ENCODE measurements around the gene NCOR1.
"Not testable (repeated sequence)": the region's sequence is repeated elsewhere in the genome, so short reads cannot be mapped to it uniquely, and the experiment has no call there.

Gene NCOR1

GRCh38 chr17:16215273-16215964 lies at the start of gene NCOR1:
TSS of gene NCOR1 (minus strand) at chr17:16215534. CDS start at chr17:16194569, 20,965 bp downstream.
- DNase-seq (ENCODE audit: low read depth, low spot score) = peak; percentile 83

DNA sequence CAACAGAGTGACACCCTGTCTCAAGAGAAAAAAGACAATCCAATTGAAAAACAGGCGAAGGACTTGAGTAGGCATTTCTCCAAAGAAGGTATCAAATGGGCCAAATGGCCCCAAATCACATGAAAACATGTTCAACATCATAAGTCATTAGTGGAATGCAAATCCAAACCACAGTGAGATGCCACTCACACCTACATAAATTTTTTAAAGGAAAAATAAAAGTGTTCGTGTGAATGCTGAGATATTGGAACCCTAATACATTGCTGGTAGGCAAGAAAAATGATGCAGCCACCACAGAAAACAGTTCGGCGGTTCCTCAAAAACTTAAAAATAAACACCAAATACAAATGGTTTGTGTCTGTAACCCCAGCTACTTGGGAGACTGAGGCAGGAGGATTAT lies 46.9 kb upstream of the NCOR1 start:
- DNase-seq (ENCODE audit: low read depth, low spot score) = no peak

DNA sequence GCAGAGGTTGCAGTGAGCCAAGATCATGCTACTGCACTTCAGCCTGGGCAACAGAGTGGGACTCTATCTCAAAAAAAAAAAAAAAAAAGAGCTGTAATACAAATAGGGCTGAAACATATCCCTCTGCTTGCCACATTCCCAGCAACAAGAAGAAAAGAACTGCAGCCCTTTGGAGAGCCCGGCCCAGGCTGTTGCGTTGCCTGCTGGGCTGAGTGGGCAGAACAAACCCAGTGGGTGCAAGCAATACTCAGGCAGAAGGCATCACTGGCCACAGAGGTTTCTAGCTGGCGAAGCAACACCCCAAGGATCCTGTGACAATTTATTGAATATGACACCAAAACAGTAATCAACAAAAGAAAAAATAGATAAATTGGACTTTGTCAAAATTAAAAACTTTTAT lies 45.7 kb upstream of the NCOR1 start:
- no peak for DNase-seq (ENCODE audit: low read depth, low spot score)

- no peak for DNase-seq (ENCODE audit: low read depth, low spot score)
Observed at GRCh38 chr17:16259926-16260325, 44.6 kb upstream of the NCOR1 start.

DNA sequence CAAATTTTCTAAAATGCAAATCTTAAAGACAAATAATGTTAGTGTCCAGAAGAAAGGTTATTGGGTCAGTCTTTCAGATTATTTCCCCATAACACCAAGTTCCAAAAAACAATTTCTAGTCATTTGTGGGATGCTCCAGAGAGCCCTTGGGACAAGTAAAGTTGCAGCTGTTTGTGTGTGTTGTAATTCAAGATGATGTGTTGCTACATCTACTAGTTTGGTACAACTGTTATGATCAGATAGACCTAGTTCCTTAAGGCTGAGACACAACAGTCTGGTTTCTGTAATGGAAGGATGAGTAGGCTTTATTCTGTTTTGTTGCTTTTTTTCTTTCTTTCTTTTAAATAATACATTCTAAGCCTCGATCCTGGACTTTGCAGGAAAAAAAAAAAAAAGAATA lies 43.6 kb upstream of the NCOR1 start:
- DNase-seq (ENCODE audit: low read depth, low spot score) = no peak

- DNase-seq (ENCODE audit: low read depth, low spot score) = no peak
Observed at GRCh38 chr17:16255481-16255921, 40.2 kb upstream of the NCOR1 start.

DNA sequence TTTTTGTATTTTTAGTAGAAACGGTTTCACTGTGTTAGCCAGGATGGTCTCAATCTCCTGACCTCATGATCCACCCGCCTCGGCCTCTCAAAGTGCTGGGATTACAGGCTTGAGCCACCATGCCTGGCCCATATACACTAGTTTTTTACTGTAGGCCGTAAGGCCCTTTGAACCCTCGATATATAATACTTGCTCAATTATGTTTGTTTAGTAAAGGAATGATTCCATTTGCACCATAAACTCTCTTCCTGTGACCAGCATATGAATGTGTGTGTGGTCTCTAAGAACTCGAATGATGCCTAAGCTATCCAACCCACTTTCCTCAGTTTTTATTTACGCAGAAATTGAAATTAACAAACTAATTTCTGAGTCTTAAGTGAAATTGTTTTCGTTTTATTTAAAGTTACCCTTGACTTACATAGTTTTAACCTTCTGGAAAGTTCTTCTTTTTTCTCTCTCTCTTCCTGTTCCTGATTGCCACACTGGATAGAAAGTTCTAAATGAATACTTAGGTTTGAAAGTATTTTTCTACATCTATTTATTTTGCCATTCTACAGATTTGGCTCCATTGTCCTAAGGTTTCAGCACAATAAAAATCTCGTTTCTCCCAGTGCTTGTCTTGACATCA lies 39.6 kb upstream of the NCOR1 start:
- no peak for DNase-seq (ENCODE audit: low read depth, low spot score)

- no peak for DNase-seq (ENCODE audit: low read depth, low spot score)
Observed at GRCh38 chr17:16251556-16251955, 36.2 kb upstream of the NCOR1 start.

GRCh38 chr17:16251043-16251442 lies 35.7 kb upstream of the NCOR1 start:
- DNase-seq (ENCODE audit: low read depth, low spot score) = no peak

DNA sequence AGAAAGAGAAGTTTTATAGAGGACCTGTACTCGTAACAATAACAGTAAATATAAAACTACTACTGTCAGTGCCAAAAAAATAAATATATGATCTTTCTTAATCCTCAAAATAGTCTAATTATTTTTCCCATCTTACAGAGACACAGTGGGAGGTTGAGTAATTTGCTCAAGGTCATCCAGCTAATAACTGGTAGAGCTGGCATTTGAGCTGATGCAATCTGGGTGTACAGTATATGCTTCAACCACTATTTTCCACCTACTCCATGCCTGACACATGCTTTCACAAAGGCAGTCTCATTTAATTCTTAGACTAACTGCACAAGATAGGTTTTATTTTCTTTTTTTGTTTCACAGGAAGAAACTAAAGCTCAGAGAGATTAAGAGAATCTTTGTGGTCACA lies 35.3 kb upstream of the NCOR1 start:
- no peak for DNase-seq (ENCODE audit: low read depth, low spot score)

DNA sequence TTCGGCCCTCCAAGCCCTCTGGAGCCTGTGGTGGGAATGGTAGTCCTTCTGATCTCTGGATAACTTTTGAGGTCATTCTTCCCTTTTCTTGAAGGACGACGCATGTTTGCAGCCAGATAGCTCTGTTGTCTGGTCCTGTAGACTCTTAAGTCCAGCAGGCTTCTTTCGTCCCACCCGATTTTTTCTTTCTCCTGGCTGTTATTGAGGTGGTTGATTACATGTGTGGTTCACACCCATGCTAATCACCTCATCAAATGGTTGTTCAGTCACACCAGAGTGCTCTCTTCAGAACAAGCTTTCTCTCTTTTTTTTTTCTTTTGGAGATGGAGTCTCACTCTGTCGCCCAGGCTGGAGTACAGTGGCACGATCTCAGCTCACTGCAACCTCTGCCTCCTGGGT lies 32.3 kb upstream of the NCOR1 start:
- no peak for DNase-seq (ENCODE audit: low read depth, low spot score)

DNA sequence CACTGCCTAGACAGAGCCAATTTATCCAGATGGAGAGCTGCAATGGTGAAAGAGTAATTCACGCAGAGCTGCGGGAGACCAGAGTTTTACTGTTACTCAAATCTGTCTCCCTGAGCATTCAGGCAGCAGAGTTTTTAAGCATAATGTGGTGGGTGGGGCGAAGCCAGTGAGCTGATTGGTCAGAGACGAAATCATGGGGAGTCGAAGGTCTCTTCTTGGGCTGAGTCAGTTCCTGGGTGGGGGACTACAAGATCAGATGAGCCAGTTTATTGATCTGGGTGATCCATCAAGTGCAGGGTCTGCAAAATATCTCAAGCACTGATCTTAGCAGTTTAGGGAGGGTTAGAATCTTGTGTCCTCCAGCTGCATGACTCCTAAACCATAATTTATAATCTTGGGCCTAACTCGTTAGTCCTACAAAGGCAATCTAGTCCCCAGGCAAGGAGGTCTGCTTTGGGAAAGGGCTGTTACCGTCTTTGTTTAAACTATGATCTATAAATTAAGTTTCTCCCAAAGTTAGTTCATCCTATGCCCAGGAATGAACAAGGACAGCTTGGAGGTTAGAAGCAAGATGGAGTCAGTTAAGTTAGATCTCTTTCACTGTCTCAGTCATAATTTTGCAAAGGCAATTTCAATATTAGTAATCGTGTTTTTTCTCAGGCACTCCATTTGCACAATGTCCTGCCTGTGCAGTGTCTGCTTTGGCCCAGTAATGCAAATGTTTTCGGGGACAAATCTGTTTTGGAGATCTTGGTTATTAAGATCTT lies 28.6 kb upstream of the NCOR1 start:
- no peak for DNase-seq (ENCODE audit: low read depth, low spot score)

DNA sequence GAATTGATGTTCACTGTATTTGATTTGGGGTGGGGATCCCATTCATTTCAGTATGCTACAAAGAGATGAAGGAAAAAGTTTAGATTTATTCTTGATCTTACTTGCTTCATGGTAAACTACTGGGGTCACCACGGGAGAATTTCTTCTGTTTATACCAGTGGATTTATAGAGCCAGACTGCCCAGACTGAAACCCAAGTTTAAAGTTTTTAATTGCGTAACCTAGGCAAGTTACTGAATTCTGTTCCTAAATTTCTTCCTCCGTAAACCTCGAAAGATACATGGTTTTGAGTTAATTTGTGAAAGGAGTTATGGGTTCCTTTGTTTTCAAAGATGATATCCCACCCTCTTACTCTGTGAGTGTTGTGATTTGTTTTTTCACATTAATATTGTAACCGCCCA lies 28.1 kb upstream of the NCOR1 start:
- no peak for DNase-seq (ENCODE audit: low read depth, low spot score)

DNA sequence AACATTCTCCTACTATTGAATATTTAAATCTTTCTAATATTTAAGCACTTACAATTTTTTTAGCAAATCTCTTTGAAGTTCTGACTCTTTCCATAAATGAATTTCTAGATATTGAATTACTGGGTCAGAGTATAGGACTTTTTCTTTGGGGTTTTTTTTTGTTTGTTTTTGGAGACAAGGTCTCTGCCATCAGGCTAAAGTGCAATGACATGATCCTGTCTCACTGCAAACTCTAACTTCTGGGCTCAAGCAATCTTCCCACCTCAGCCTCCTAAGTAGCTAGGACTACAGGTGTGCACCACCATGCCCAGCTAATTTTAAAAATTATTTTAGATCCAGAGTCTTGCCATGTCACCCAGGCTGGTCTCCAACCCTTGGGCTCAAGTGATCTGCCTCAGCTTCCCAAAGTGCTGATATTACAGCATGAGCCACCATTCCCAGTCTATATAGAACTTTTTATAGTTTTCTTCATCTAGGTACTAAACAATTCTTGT lies 26.6 kb upstream of the NCOR1 start:
- DNase-seq (ENCODE audit: low read depth, low spot score) = no peak

- DNase-seq (ENCODE audit: low read depth, low spot score) = no peak
Observed at GRCh38 chr17:16239931-16240330, 24.6 kb upstream of the NCOR1 start.

DNA sequence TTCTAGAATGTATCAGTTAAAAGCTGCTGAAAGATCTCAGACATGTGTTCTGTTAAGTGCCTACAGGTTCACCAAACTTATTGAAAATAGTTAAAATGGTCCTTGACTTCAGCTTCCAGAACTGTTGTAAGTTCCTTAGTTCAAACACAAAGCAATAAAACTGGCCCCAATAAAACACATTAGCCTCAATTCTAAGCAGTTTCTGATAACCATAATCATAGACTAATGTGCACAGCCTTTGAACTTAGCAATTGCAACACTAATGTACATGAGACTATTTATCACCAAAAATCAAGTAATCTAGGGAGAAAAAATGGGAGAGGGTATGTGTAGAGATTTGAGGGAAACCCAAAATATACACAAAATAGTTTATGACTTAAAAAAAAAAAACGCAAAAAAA lies 17.1 kb upstream of the NCOR1 start:
- DNase-seq (ENCODE audit: low read depth, low spot score) = no peak

GRCh38 chr17:16229912-16230561 lies 14.7 kb upstream of the NCOR1 start:
- DNase-seq (ENCODE audit: low read depth, low spot score) = not testable (repeated sequence)

- DNase-seq (ENCODE audit: low read depth, low spot score) = no peak
Observed at GRCh38 chr17:16222406-16222805, 7.1 kb upstream of the NCOR1 start.

- DNase-seq (ENCODE audit: low read depth, low spot score) = peak; percentile 91
Observed at GRCh38 chr17:16217002-16217635, 1.8 kb upstream of the NCOR1 start, which contains the start of gene PIGL. TSS of gene PIGL (plus strand) at chr17:16217210. CDS start at chr17:16217227, 17 bp downstream.

DNA sequence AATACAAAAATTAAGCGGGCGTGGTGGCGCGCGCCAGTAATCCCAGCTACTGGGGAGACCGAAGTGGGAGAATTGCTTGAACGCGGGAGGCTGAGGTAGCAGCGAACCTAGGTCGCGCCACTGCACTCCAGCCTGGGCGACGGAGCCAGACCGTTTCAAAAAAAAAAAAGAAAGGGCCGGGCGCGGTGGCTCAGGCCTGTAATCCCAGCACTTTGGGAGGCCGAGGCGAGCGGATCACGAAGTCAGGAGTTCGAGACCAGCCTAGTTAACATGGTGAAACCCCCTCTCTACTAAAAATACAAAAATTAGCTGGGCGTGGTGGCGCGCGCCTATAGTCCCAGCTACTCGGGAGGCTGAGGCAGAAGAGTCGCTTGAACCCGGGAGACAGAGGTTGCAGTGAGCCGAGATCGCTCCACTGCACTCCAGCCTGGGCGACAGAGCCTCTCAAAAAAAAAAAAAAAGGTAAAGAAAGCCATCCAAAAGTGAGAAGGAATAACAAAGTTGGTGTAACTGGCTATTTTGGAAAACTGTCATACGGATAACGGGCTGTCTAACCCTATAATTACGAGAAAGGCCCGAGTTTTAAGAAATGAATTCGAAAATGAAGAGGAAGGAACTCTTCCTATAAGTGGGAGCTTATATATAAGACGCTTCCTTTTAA lies 1.1 kb upstream of the NCOR1 start:
- not testable (repeated sequence) for DNase-seq (ENCODE audit: low read depth, low spot score)

DNA sequence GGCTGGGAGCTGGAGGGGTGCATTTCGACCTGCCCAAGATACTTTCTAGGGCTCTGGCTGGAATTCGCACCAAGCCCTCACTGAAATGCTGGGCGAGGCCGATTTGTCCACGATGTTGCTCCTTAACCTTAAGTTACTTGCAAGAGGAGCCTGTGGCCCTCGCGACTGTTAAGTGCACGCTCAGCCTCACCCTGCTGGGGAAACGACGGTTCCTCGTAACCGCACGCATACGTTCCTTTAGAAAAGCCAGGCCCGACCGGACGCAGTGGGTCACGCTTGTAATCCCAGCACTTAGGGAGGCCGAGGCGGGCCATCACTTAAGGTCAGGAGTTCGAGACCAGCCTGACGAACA lies 607 bp upstream of the NCOR1 start:
- no peak for DNase-seq (ENCODE audit: low read depth, low spot score)
